OCI-LY3 (cell line): Measurements from ENCODE around the gene AK1.

Experiments
- H2AFZ ChIP-seq: fragments of 200-600, 300-600 bp; shearing (Covaris generic); 2 replicates; pipeline ENCODE4 v1.6.0; 2014; ENCODE audit warnings: antibody characterized with exemption, low read depth, low read length
- H3K27ac ChIP-seq: fragments of 200-600, 300-600 bp; sonication (generic); 2 replicates; pipeline ENCODE4 v1.5.1; 2014; ENCODE audit warnings: mild to moderate bottlenecking, low read length, moderate library complexity, mixed read lengths
- H3K27me3 ChIP-seq: fragments of 200-600, 300-600 bp; sonication (generic); 2 replicates; pipeline ENCODE4 v1.6.1; 2014; ENCODE audit warnings: low read depth, low read length, mixed read lengths
- H3K36me3 ChIP-seq: fragments of 200-600, 300-600 bp; sonication (generic); replicated peaks from 2 replicates; pipeline ENCODE3; 2014; ENCODE audit warnings: low read depth, low read length, mixed read lengths
- H3K4me1 ChIP-seq: fragments of 300-600, 200-600 bp; sonication (generic); 2 replicates; pipeline ENCODE4 v1.6.1; 2014; ENCODE audit warnings: low read length, mixed read lengths
- H3K4me2 ChIP-seq: fragments of 200-600, 300-600 bp; sonication (generic); 2 replicates; pipeline ENCODE4 v1.6.1; 2014; ENCODE audit warnings: low read length, mixed read lengths
- H3K4me3 ChIP-seq: fragments of 300-600, 200-600 bp; sonication (generic); 2 replicates; pipeline ENCODE4 v1.5.1; 2014; ENCODE audit warnings: antibody characterized with exemption, mild to moderate bottlenecking, low read length, moderate library complexity
- H3K79me2 ChIP-seq: fragments of 300-600, 200-600 bp; shearing (Covaris generic); 2 replicates; pipeline ENCODE4 v1.6.1; 2014; ENCODE audit warnings: mild to moderate bottlenecking, low read length, mixed read lengths
- H3K9ac ChIP-seq: fragments of 300-600, 200-600 bp; shearing (Covaris generic); 2 replicates; pipeline ENCODE4 v1.6.0; 2014; ENCODE audit warnings: mild to moderate bottlenecking, low read length, moderate library complexity
- H3K9me3 ChIP-seq: fragments of 200-600, 300-600 bp; shearing (Covaris generic); 2 replicates; pipeline ENCODE4 v1.6.1; 2014; ENCODE audit warnings: low read length, mixed read lengths; ENCODE audit not compliant: insufficient read depth
- H4K20me1 ChIP-seq: fragments of 200-600, 300-600 bp; sonication (generic); 2 replicates; pipeline ENCODE4 v1.6.1; 2016; ENCODE audit warnings: low read length, mixed read lengths; ENCODE audit not compliant: insufficient read depth
- CTCF ChIP-seq: fragments of 200-600, 300-600 bp; sonication (generic); IDR thresholded peaks from 2 replicates; pipeline ENCODE4 v1.5.1; 2014; ENCODE audit warnings: antibody characterized with exemption, low read length, low read depth
- EZH2phosphoT487 ChIP-seq: fragments of 200-600 bp; shearing (Covaris generic); IDR thresholded peaks from 2 replicates; pipeline ENCODE4 v1.6.1; 2018; ENCODE audit warnings: antibody characterized with exemption, mixed run types, low read depth

AK1 gene

GRCh38 chr9:127848756-127849504 lies 28.5 kb downstream of the AK1 start:
- Histone ChIP-seq H4K20me1 (no peaks in the 10 kb centered on the region), H3K4me3 (no peak overlapping the region), H3K36me3 (no peaks in the 10 kb centered on the region), H2AFZ (no peak overlapping the region), H3K4me1 (no peaks in the 10 kb centered on the region), H3K27me3 (no peaks in the 10 kb centered on the region), H3K9ac (no peak overlapping the region), H3K9me3 (peaks cover 8% of the 10 kb centered on the region; the same call in 1 of the 2 replicates), H3K79me2 (no peaks in the 10 kb centered on the region), H3K27ac (no peak overlapping the region), H3K4me2 (no peak overlapping the region)
- no peak for TF ChIP-seq CTCF
- no peak for TF ChIP-seq EZH2phosphoT487

- no peaks in the 10 kb centered on the region for H3K79me2 ChIP-seq
- peaks cover 8% of the 10 kb centered on the region; the same call in 1 of the 2 replicates for H3K9me3 ChIP-seq
- no peaks in the 10 kb centered on the region for H4K20me1 ChIP-seq
- H3K9ac ChIP-seq, result no peak overlapping the region
- H3K27me3 ChIP-seq, result no peaks in the 10 kb centered on the region
- TF ChIP-seq CTCF (no peak), EZH2phosphoT487 (no peak)
- no peak overlapping the region for H3K4me3 ChIP-seq
- no peak overlapping the region for H2AFZ ChIP-seq
- H3K27ac ChIP-seq, result no peak overlapping the region
- H3K36me3 ChIP-seq, result no peaks in the 10 kb centered on the region
- H3K4me1 ChIP-seq, result no peaks in the 10 kb centered on the region
- no peak overlapping the region for H3K4me2 ChIP-seq
These were observed 29.4 kb downstream of the AK1 start for GRCh38 chr9:127847833-127848755.

GRCh38 chr9:127847178-127847510 lies 30.3 kb downstream of the AK1 start:
- H3K4me3 ChIP-seq, result no peak overlapping the region
- H3K4me1 ChIP-seq, result no peaks in the 10 kb centered on the region
- H3K9me3 ChIP-seq, result peaks cover 8% of the 10 kb centered on the region; the same call in 1 of the 2 replicates
- H3K36me3 ChIP-seq, result no peaks in the 10 kb centered on the region
- no peak overlapping the region for H3K4me2 ChIP-seq
- H3K27ac ChIP-seq, result no peak overlapping the region
- no peaks in the 10 kb centered on the region for H3K79me2 ChIP-seq
- no peaks in the 10 kb centered on the region for H4K20me1 ChIP-seq
- TF ChIP-seq EZH2phosphoT487, result no peak
- TF ChIP-seq CTCF, result no peak
- no peak overlapping the region for H2AFZ ChIP-seq
- H3K27me3 ChIP-seq, result no peaks in the 10 kb centered on the region
- no peak overlapping the region for H3K9ac ChIP-seq
